GM18505 (cell line): ENCODE measurements around the gene FSCB.
"Not testable (repeated sequence)": the region's sequence is repeated elsewhere in the genome, so short reads cannot be mapped to it uniquely, and the experiment has no call there.

Experiments
- ATAC-seq: cut with Tn5 transposase; IDR thresholded peaks from one replicate; pipeline ENCODE4 v1.9.1; 2021; ENCODE audit not compliant: unreplicated experiment
- POLR2A ChIP-seq: IDR thresholded peaks from 4 replicates; pipeline ENCODE4 v1.6.1; 2011; ENCODE audit warnings: borderline replicate concordance; ENCODE audit not compliant: insufficient read depth, insufficient read length; ENCODE audit errors: extremely low read depth

Gene FSCB

DNA sequence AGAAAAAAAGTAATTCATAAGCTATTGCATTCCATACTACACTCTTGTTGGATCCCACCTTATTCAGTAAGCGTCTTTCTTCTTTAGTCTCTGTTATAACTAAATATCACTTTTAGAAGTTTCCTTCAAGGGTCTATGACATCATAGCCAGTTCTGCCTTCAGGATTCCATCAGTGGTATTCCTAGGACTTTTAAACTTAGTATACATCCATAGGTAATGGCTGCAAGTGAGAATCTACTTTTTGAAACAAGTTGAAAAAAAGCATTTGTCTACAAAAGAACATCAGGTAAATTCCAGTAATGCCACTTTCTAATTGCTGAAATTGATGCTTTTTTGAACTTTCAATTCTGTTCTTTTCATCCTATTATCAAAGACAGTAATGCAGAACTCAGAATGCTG lies at the start of gene FSCB:
Gene FSCB, minus strand, starts transcription at position 101 of the 400 bp plus-strand sequence. CDS start 296 bp downstream, outside the sequence.
- no peak for ATAC-seq
- TF ChIP-seq POLR2A: no peak

DNA sequence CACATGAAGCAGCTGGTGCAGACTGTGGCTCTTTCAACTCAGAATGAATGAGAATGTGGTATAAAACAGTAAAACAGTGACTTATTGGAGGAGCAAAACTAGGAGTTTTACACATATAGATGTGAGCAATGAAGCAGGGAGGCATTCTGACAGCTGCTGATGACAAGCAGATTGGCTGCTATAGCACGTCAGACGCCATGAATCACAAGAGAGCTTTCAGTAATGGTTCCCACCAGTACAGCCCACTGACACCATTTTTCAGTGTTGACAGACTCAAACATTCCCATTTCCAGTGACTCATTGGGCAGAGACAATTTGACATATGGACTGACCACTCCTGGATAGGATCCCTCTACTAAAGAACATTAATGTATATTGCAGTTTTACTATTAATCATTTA lies 24.6 kb upstream of the FSCB start:
- ATAC-seq: no peak
- TF ChIP-seq POLR2A: no peak

DNA sequence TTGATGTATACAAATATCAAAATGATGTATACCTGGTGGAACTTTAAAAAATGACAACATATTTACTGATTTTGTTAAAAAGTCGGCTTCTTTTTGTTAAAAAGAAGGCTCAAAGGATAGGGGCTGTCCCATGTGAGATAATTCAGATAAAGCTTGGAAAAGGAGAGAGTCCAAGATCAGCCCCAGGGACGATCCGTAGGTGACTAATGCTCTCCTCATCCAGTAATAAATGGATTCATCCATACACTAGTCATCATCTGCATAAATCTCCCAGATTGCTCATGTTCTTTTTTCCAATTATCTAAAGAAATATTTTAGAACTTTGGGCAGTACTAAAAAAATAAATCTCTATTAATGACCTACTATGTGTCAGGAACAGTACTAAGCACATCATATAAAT lies 23.4 kb upstream of the FSCB start:
- ATAC-seq: no peak
- TF ChIP-seq POLR2A: no peak

DNA sequence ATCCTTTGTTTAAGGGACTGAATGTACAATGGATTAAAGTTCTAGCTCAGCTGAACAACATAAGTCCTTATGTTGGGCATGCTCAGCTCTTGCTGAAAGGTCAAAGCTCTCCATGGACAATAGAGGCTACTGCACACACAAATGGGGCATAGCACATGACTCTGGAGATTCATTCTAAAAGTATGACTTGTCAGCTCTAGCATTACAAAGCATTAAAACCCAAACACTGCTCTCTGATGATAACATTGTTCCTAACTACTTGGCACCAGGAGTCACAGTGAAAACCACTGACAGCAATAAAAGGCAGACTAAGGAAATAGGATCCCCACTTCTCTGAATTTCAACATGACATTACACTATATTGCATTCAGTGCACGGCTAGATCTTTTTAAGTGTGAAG lies 21.9 kb upstream of the FSCB start:
- TF ChIP-seq POLR2A: no peak
- ATAC-seq: no peak

GRCh38 chr14:44528180-44528579 lies 21.1 kb upstream of the FSCB start:
- no peak for TF ChIP-seq POLR2A

GRCh38 chr14:44525237-44525636 lies 18.2 kb upstream of the FSCB start:
- no peak for ATAC-seq
- TF ChIP-seq POLR2A: no peak

More at GRCh38 chr14:44528180-44528579, 21.1 kb upstream of the FSCB start:
- no peak for ATAC-seq

DNA sequence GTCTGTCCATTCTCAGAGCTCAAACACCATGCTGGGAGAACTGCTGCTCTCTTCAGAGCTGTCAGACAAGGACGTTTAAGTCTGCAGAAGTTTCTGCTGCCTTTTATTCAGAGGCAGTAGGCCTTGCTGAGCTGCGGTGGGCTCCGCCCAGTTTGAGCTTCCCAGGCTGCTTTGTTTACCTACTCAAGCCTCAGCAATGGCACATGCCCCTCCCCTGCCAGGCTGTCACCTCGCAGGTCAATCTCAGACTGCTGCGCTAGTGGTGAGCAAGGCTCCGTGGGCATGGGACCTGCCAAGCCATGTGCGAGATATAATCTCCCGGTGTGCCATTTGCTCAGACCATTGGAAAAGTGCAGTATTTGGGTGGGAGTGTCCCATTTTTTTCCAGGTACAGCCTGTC lies 8.6 kb upstream of the FSCB start:
- not testable (repeated sequence) for ATAC-seq

GRCh38 chr14:44508834-44509233 lies 1.8 kb upstream of the FSCB start:
- no peak for ATAC-seq

GRCh38 chr14:44505588-44505987 lies 1.5 kb downstream of the FSCB start:
- TF ChIP-seq POLR2A: no peak
- no peak for ATAC-seq

More at GRCh38 chr14:44508834-44509233, 1.8 kb upstream of the FSCB start:
- no peak for TF ChIP-seq POLR2A

DNA sequence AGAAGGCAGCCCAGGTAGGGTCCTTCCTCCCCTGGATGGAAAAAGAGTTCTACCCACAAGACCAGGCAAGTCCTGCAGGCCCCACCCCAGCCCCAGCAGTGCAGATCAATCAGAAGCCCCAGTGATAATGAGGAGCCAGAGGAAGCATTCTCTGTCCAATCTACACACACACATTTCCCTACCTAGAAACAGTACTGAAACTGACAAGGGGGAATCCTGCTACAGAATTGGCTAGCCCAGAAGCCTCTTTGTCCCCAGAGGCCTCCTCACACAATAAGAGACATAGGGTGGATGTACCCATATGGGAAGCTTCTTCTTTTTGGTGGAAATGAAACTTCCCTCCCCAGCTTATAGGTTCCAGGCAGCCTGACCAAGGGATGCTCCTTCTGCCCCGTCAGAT lies 9.9 kb downstream of the FSCB start:
- no peak for ATAC-seq
- TF ChIP-seq POLR2A: no peak

- no peak for TF ChIP-seq POLR2A
Observed at GRCh38 chr14:44494137-44494536, 12.9 kb downstream of the FSCB start.

DNA sequence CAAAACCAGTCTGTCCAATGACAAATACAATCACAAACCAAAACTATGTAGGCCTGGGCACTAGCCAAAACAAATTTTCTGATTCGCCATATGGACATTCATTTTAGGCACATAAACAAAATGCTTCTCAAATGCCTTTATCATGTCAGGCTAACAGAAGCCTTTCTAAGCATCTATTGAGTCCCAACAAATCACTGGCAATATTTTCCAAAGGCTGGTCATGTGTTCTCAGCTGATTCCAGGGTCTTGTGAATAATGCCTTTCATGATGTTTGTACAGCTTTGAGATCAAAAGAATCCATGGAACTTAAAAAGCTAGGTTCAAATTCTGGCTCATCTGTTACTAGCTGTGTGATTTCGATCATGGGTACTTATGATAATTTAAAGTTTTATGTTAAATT lies 16.1 kb downstream of the FSCB start:
- TF ChIP-seq POLR2A: no peak
- ATAC-seq: no peak

More at GRCh38 chr14:44494137-44494536, 12.9 kb downstream of the FSCB start:
- ATAC-seq: no peak

DNA sequence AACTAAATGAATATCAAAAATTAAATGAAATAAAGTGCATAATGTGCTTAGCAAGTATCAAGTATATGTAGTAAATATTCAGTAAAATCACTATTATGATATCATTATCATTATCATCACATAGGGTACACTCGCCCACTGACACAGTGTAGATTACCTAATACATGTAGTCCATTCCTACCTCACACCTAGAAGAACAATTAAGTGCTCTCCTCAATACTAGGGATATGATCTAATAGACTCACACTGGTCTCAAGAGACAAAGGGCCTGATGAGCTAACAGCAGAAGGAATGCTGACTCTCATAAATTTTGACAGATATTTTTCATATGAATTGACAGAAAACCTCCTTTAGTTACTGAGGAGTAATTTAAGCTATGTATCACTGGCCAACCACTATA lies 29.1 kb downstream of the FSCB start:
- no peak for ATAC-seq
- no peak for TF ChIP-seq POLR2A

GRCh38 chr14:44468771-44469170 lies 38.3 kb downstream of the FSCB start:
- ATAC-seq: no peak
- no peak for TF ChIP-seq POLR2A

GRCh38 chr14:44463356-44464004 lies 43.6 kb downstream of the FSCB start:
- TF ChIP-seq POLR2A: no peak
- no peak for ATAC-seq
